Psoas muscle (tissue), 8 donors: Measurements from ENCODE around the gene HSBP1L1. TPM values are rescaled to one million over a fixed set of nuclear protein-coding genes. Genes with fewer than 3 reads are reported as not detected.

Experiments
- ATAC-seq, 4 donors: fragments of 200-7000 bp; cut with Tn5 transposase; one replicate each; pipeline ENCODE4 v1.9.1; 2020; ENCODE audit warnings: moderate library complexity in 3 of 4, mild to moderate bottlenecking in 2 of 4
- DNase-seq, 2 donors: peaks; one replicate each; pipeline ENCODE4 v3.0.0-alpha.2; 2020
- H3K27ac ChIP-seq: fragments of 200-600 bp; one replicate; pipeline ENCODE4 v1.8.0; 2022
- H3K27me3 ChIP-seq, 3 donors: fragments of 200-600 bp in 1 of 3; one replicate each; pipeline versions ENCODE4 v1.6.1 to v1.8.0; 2013 to 2022; ENCODE audit warnings: low read length in 2 of 3, mild to moderate bottlenecking in 2 of 3, moderate library complexity in 1 of 3; ENCODE audit not compliant: insufficient read depth in 3 of 3
- H3K36me3 ChIP-seq, 2 donors: fragments of 200-600 bp in 1 of 2; one replicate each; pipeline versions ENCODE4 v1.6.1 to v1.8.0; 2013 to 2022; ENCODE audit warnings: low read depth in 1 of 2, mild to moderate bottlenecking in 1 of 2, moderate library complexity in 1 of 2; ENCODE audit not compliant: insufficient read depth in 1 of 2
- H3K4me1 ChIP-seq: fragments of 200-600 bp; one replicate; pipeline ENCODE4 v1.8.0; 2022
- H3K4me3 ChIP-seq: fragments of 200-600 bp; one replicate; pipeline ENCODE4 v1.8.0; 2022; ENCODE audit warnings: mild to moderate bottlenecking
- H3K9me3 ChIP-seq: fragments of 200-600 bp; one replicate; pipeline ENCODE4 v1.8.0; 2022
- WGBS, 3 donors: extraction: QIAGEN DNeasy Blood & Tissue Kit; methylation state at CpG; one replicate each; pipeline versions ENCODE4 v1.1.6 to v1.1.7; 2013; 5-methylcytosine and 5-hydroxymethylcytosine counted together
- intact Hi-C, 2 donors: fragments of 100-400 bp; cut with DNase I; formaldehyde crosslinking; loops; one replicate each; pipeline versions ENCODE4 v1.11.0 to v1.14.2; 2022
- polyA plus RNA-seq, 3 donors: library from polyadenylated mRNA; stranded (reverse); fragments of 200-250 nt; gene quantifications; one replicate each; pipeline ENCODE4 v1.2.3, GENCODE V29; 2013
- total RNA-seq, 4 donors: library from RNA; stranded (reverse); fragmentation: NEBNext Ultra II Directional in 2 of 4; extraction: Animal tissue kit (Norgen Biotek cat#: 25700) in 2 of 4; gene quantifications; one replicate each; pipeline versions ENCODE4 v1.2.1 to v1.2.4, GENCODE V29; 2021 to 2023
- TF ChIP-seq, protein P1 (sequence below): fragments of 200-600 bp; IDR thresholded peaks from one replicate; pipeline ENCODE4 v1.8.0; 2022; ENCODE audit warnings: antibody characterized with exemption
- donor health status: healthy with polysubstance abuse.
- donor health status: DM: no; HTN: no; CAD: no; lungs with moderate emphysema.
- donor health status: Bipolar disorder and iron deficiency.
- donor health status: healthy.
- donor health status: DM: yes; HTN: yes; CAD: no.
- donor health status: DM: no; HTN: no; CAD: no.
- donor health status: DM: no; HTN: no; CAD: no.
- donor health status: DM: yes; HTN: yes; CAD: no.

Gene HSBP1L1
- total and polyA plus RNA-seq, 7 donors: 2.5 to 11.9 (median 8.7) TPM

DNA sequence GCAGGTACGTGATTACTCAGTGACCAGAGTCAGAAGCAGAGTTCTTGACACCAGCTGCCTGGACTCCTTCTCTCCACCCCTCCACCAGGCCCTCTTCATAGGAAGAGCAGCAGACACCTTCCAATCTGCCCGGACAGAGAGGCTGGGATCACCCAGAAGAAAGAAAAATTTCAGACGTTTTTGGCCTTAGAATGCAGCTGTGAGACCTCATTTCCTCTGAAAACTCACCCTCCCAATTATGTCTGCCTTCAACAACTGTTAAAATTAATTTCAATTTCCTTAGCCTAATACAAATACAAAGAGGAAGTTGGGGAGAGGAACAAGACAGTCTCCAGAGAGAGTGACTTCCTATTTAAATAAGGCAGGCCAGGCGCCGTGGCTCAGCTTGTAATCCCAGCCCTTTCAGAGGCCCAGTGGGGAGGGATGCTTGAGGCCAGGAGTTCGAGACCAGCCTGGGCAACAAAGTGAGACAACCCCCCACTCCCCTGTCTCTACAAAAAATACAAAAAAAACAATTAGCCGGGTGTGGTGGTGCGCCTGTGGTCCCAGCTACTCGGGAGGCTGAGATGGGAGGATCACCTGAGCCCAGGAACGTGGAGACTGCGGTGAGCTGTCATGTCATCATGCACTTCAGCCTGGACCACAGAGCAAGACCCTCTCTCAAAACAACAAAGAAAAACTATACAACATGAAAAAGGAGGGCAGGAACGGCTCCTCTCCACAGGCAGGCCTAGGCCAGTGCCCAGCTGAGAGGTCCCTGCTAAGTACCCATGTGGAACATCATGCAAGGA lies 14.6 kb upstream of the HSBP1L1 start:
- TF ChIP-seq, protein P1, sequence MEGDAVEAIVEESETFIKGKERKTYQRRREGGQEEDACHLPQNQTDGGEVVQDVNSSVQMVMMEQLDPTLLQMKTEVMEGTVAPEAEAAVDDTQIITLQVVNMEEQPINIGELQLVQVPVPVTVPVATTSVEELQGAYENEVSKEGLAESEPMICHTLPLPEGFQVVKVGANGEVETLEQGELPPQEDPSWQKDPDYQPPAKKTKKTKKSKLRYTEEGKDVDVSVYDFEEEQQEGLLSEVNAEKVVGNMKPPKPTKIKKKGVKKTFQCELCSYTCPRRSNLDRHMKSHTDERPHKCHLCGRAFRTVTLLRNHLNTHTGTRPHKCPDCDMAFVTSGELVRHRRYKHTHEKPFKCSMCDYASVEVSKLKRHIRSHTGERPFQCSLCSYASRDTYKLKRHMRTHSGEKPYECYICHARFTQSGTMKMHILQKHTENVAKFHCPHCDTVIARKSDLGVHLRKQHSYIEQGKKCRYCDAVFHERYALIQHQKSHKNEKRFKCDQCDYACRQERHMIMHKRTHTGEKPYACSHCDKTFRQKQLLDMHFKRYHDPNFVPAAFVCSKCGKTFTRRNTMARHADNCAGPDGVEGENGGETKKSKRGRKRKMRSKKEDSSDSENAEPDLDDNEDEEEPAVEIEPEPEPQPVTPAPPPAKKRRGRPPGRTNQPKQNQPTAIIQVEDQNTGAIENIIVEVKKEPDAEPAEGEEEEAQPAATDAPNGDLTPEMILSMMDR: no peak
- peak overlapping the region; percentile 85 for H3K27ac ChIP-seq
- DNase-seq (peak in 1 of 2 donors; percentile 68), ATAC-seq (no peak)
- H3K4me1 ChIP-seq: peaks cover 48% of the 10 kb centered on the region
- intact Hi-C loops: loop anchor here (5.0 to 10.0 kb wide), 3 partner anchors 37 to 565 kb away; partner anchors contain the start of genes TXNL4A (in 2 of the 2) and CTDP1 (in 1 of the 2)
- H3K9me3 ChIP-seq: no peaks in the 10 kb centered on the region
- H3K36me3 ChIP-seq: peaks cover 0 to 11% of the 10 kb centered on the region in 2 donors
- H3K4me3 ChIP-seq: peak overlapping the region; percentile 77
- H3K27me3 ChIP-seq: no peaks in the 10 kb centered on the region
- WGBS, 3 donors: 53 to 67% (median 60%) methylated on average over 12 of the region's 12 CpGs

DNA sequence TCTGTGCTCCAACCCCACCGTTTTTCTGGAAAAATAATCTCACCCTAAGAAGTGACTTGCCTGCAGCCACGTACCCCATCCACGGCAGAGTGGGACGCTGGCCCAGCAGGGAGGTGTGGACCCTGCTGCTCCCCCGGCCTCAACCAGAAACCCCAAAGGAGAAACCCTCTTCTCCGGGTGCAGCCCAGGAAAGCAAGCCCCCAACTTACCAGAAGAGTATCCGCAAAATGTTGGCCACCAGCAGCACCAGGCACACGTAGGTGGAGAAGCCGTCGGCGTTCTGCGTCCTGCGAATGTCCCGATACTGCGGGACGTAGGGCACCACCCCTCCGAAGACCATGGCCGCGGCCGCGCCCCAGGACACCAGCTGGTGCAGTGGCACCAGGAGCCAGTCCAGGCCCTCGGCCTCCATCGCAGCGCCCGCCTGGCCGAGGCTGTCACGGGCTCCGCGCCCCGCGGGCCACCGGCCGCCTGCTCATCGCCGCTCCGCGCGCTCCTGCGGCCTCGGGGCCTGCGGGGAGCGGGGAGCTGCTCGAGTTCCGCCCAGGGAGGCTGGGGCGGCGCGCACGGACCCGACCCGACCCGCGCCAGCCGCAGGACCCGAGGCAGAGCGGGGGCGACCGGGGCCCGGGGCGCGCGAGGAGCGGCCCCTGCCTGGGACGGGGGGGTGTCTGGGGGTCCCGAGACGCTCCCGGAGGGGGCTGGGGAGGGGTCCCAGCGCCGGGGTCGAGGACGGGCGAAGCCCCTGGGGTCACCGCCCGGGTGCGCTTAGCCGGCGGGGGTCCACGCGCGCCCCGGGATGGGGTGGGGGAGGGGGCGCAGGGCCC lies 13.7 kb upstream of the HSBP1L1 start:
- H3K36me3 ChIP-seq: peaks cover 0 to 11% of the 10 kb centered on the region in 2 donors
- no peaks in the 10 kb centered on the region for H3K9me3 ChIP-seq
- peak in 3 of 4 donors; percentile 10 to 31 (median 24) for ATAC-seq
- peak; percentile 47 to 78 for DNase-seq
- 1 to 4% (median 2%) methylated on average over 44 to 81 of the region's 81 CpGs for WGBS, 3 donors
- H3K4me3 ChIP-seq: peak overlapping the region; percentile 77
- H3K27ac ChIP-seq: peak overlapping the region; percentile 85
- TF ChIP-seq, protein P1: no peak
- no peaks in the 10 kb centered on the region for H3K27me3 ChIP-seq
- H3K4me1 ChIP-seq: peaks cover 39% of the 10 kb centered on the region
- intact Hi-C loops: loop anchor here (5.0 kb wide), 1 partner anchor 37 kb away; the partner anchor contains the start of gene TXNL4A (in 2 of the 2)

DNA sequence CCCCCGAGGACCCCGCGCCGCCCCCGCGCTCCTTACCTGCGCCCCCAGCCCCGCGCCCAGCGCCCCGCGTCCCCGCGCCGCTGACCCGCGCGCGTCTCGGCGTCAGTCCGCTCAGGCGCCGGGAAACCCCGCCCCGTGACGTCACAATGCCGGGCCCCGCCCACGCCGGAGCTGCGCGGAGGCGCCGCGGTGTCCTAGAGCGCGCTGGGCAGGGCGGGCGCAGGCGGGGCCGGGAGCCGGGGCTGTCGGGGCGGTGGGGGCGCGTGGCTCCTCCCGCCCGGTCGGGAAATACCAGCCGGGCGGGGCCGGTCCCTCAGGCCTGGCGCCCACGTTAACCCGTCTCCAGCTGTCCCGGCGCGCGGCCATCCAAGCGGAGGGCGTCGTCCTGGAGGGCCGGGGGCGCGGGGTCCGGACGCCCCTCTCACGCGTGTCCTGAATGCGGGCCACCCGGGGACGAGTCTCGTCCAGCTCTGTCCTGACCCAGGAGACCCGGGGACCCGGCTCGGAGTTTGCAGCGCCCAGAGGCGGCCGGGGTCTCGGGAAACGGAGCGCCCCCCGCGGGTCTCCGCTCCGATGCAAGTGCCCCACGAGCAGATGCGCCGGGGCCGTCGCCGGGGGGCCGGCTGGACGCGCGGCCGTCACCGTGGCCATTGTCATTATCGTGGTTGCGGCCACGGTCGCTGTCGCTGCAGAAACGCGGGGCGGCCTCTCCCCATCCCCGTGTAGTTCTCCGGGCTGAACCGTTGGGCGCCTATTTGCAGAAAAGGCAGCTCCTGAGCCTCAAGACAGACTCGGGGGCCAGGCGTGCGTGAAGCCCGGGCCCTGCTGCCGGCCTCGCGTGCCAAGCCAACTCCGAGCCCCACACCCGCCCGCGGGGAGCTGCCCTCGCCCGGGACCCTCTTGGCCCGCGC lies 12.6 kb upstream of the HSBP1L1 start, which contains the start of gene SLC66A2:
Gene SLC66A2, minus strand, starts transcription at position 109 of the 911 bp plus-strand sequence. CDS start 727 bp downstream, outside the sequence.
- Histone ChIP-seq H3K4me3 (peak within 1 kb of the TSS; percentile 77), H3K4me1 (peaks cover 33% of the 10 kb centered on the region), H3K27ac (peak within 1 kb of the TSS; percentile 85), H3K9me3 (no peaks in the 10 kb centered on the region), H3K36me3 (peaks cover 0 to 8% of the 10 kb centered on the region in 2 donors), H3K27me3 (no peaks in the 10 kb centered on the region)
- DNase-seq (peak; percentile 94 to 97), ATAC-seq (peak; percentile 82 to 92 (median 84))
- WGBS, 3 donors: 0 to 2% (median 0%) methylated on average over 70 to 126 of the region's 126 CpGs
- TF ChIP-seq, protein P1: no peak
- intact Hi-C loops: loop anchor here (5.0 kb wide), 1 partner anchor 36 kb away; the partner anchor contains the start of gene TXNL4A (in 2 of the 2)

DNA sequence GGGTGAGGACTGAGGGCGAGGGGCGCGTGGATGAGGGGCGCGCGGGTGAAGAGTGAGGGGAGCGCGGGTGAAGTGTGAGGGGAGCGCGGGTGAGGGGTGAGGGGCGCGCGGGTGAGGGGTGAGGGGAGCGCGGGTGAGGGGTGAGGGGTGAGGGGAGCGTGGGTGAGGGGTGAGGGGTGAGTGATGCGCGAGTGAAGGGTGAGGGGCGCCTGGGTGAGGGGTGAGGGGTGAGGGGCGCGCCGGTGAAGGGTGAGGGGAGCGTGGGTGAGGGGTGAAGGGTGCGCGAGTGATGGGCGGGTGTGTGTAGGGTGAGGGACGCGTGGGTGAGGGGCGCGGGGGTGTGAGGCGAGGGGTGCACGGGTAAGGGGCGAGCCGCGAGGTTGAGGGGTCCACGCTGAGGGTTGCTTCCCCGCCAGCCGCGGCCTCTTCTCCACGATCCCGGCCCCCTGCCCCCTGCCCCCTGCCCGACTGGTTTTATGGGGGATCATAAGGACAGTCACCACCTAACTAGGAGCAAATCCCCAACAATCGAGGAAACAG lies 11.9 kb upstream of the HSBP1L1 start:
- H3K4me3 ChIP-seq: peak overlapping the region; percentile 77
- 31 to 47% (median 46%) methylated on average over 30 to 43 of the region's 43 CpGs for WGBS, 3 donors
- TF ChIP-seq, protein P1: no peak
- H3K4me1 ChIP-seq: peaks cover 27% of the 10 kb centered on the region
- DNase-seq: peak in 1 of 2 donors; percentile 56
- H3K27ac ChIP-seq: no peak overlapping the region
- intact Hi-C loops: loop anchor here (5.0 kb wide), 1 partner anchor 35 kb away; the partner anchor contains the start of gene TXNL4A (in 2 of the 2)
- no peaks in the 10 kb centered on the region for H3K27me3 ChIP-seq
- peaks cover 0 to 4% of the 10 kb centered on the region in 2 donors for H3K36me3 ChIP-seq
- no peaks in the 10 kb centered on the region for H3K9me3 ChIP-seq
- ATAC-seq: no peak
